ENCODE data around the gene ETV1.
"Not testable (repeated sequence)": the region's sequence is repeated elsewhere in the genome, so short reads cannot be mapped to it uniquely, and the experiment has no call there.

Gene ETV1

GRCh38 chr7:13963925-13964324, 25.5 kb downstream of the ETV1 start:
- H3K27me3 Mint-ChIP-seq = no peaks in the 10 kb centered on the region
- no peak overlapping the region for H3K27ac Mint-ChIP-seq
- no peak for ATAC-seq
- no peaks in the 10 kb centered on the region for H3K4me1 Mint-ChIP-seq
- no peak for DNase-seq
- no peaks in the 10 kb centered on the region for H3K9me3 Mint-ChIP-seq
- no peak overlapping the region for H3K4me3 Mint-ChIP-seq

GRCh38 chr7:13955494-13955893, 34.0 kb downstream of the ETV1 start:
- Mint-ChIP-seq H3K27me3 (no peaks in the 10 kb centered on the region), H3K4me3 (no peak overlapping the region), H3K27ac (no peak overlapping the region), H3K4me1 (no peaks in the 10 kb centered on the region), H3K9me3 (no peaks in the 10 kb centered on the region)
- ATAC-seq (no peak), DNase-seq (no peak)

- ATAC-seq (no peak), DNase-seq (no peak)
- Mint-ChIP-seq H3K4me3 (no peak overlapping the region), H3K27ac (no peak overlapping the region), H3K27me3 (no peaks in the 10 kb centered on the region), H3K9me3 (no peaks in the 10 kb centered on the region), H3K4me1 (no peaks in the 10 kb centered on the region)
These were observed 36.1 kb downstream of the ETV1 start for GRCh38 chr7:13953368-13953767.

- DNase-seq (no peak), ATAC-seq (no peak)
- H3K4me1 Mint-ChIP-seq = no peaks in the 10 kb centered on the region
- H3K27me3 Mint-ChIP-seq = no peaks in the 10 kb centered on the region
- no peak overlapping the region for H3K4me3 Mint-ChIP-seq
- H3K9me3 Mint-ChIP-seq = no peaks in the 10 kb centered on the region
- no peak overlapping the region for H3K27ac Mint-ChIP-seq
These were observed 36.5 kb downstream of the ETV1 start for GRCh38 chr7:13952921-13953320.

- ATAC-seq (no peak), DNase-seq (no peak)
- no peaks in the 10 kb centered on the region for H3K4me1 Mint-ChIP-seq
- H3K9me3 Mint-ChIP-seq = no peaks in the 10 kb centered on the region
- H3K4me3 Mint-ChIP-seq = no peak overlapping the region
- no peak overlapping the region for H3K27ac Mint-ChIP-seq
- no peaks in the 10 kb centered on the region for H3K27me3 Mint-ChIP-seq
These were observed 39.5 kb downstream of the ETV1 start for GRCh38 chr7:13949939-13950338.

- H3K27me3 Mint-ChIP-seq = no peaks in the 10 kb centered on the region
- H3K27ac Mint-ChIP-seq = no peak overlapping the region
- ATAC-seq (no peak), DNase-seq (no peak)
- no peak overlapping the region for H3K4me3 Mint-ChIP-seq
- H3K9me3 Mint-ChIP-seq = no peaks in the 10 kb centered on the region
- no peaks in the 10 kb centered on the region for H3K4me1 Mint-ChIP-seq
These were observed 40.0 kb downstream of the ETV1 start for GRCh38 chr7:13949445-13949844.

- no peaks in the 10 kb centered on the region for H3K4me1 Mint-ChIP-seq
- no peak overlapping the region for H3K4me3 Mint-ChIP-seq
- no peaks in the 10 kb centered on the region for H3K27me3 Mint-ChIP-seq
- H3K9me3 Mint-ChIP-seq = peaks cover 0 to 4% of the 10 kb centered on the region in 2 donors
- DNase-seq = no peak
- H3K27ac Mint-ChIP-seq = no peak overlapping the region
- ATAC-seq = no peak
These were observed 41.3 kb downstream of the ETV1 start for GRCh38 chr7:13948019-13948801.

- no peak for DNase-seq
- Mint-ChIP-seq H3K27ac (no peak overlapping the region), H3K4me3 (no peak overlapping the region), H3K4me1 (no peaks in the 10 kb centered on the region), H3K27me3 (no peaks in the 10 kb centered on the region), H3K9me3 (peaks cover 0 to 8% of the 10 kb centered on the region in 2 donors)
- ATAC-seq = no peak
These were observed 41.9 kb downstream of the ETV1 start for GRCh38 chr7:13947535-13947934.

GRCh38 chr7:13946181-13946580, 43.3 kb downstream of the ETV1 start:
- no peak overlapping the region for H3K4me3 Mint-ChIP-seq

GRCh38 chr7:13945670-13946069, 43.8 kb downstream of the ETV1 start:
- no peak for ATAC-seq

More at GRCh38 chr7:13946181-13946580, 43.3 kb downstream of the ETV1 start:
- no peaks in the 10 kb centered on the region for H3K4me1 Mint-ChIP-seq
- peaks cover 0 to 8% of the 10 kb centered on the region in 2 donors for H3K9me3 Mint-ChIP-seq
- no peak for DNase-seq
- ATAC-seq = no peak
- no peak overlapping the region for H3K27ac Mint-ChIP-seq
- H3K27me3 Mint-ChIP-seq = no peaks in the 10 kb centered on the region

GRCh38 chr7:13933536-13933935, 55.9 kb downstream of the ETV1 start:
- Mint-ChIP-seq H3K27ac (no peak overlapping the region), H3K4me3 (no peak overlapping the region), H3K4me1 (no peaks in the 10 kb centered on the region), H3K27me3 (no peaks in the 10 kb centered on the region), H3K9me3 (no peaks in the 10 kb centered on the region)
- DNase-seq (no peak), ATAC-seq (no peak)

More at GRCh38 chr7:13945670-13946069, 43.8 kb downstream of the ETV1 start:
- Mint-ChIP-seq H3K27ac (no peak overlapping the region), H3K27me3 (no peaks in the 10 kb centered on the region), H3K4me3 (no peak overlapping the region), H3K9me3 (peaks cover 0 to 8% of the 10 kb centered on the region in 2 donors), H3K4me1 (no peaks in the 10 kb centered on the region)
- DNase-seq = no peak

GRCh38 chr7:13933091-13933490, 56.4 kb downstream of the ETV1 start:
- Mint-ChIP-seq H3K9me3 (no peaks in the 10 kb centered on the region), H3K27ac (no peak overlapping the region), H3K4me1 (no peaks in the 10 kb centered on the region), H3K4me3 (no peak overlapping the region), H3K27me3 (no peaks in the 10 kb centered on the region)
- no peak for ATAC-seq
- DNase-seq = no peak

GRCh38 chr7:13932131-13932530, 57.3 kb downstream of the ETV1 start:
- no peak for ATAC-seq
- Mint-ChIP-seq H3K9me3 (no peaks in the 10 kb centered on the region), H3K27me3 (no peaks in the 10 kb centered on the region), H3K4me1 (no peaks in the 10 kb centered on the region), H3K4me3 (no peak overlapping the region), H3K27ac (no peak overlapping the region)
- DNase-seq = no peak

- no peaks in the 10 kb centered on the region for H3K9me3 Mint-ChIP-seq
- no peaks in the 10 kb centered on the region for H3K4me1 Mint-ChIP-seq
- no peak overlapping the region for H3K4me3 Mint-ChIP-seq
- ATAC-seq (no peak), DNase-seq (no peak)
- H3K27me3 Mint-ChIP-seq = no peaks in the 10 kb centered on the region
- no peak overlapping the region for H3K27ac Mint-ChIP-seq
These were observed 68.4 kb downstream of the ETV1 start for GRCh38 chr7:13921062-13921461.

- no peak for DNase-seq
- no peaks in the 10 kb centered on the region for H3K4me1 Mint-ChIP-seq
These were observed 69.3 kb downstream of the ETV1 start for GRCh38 chr7:13920053-13920697.

GRCh38 chr7:13918333-13918732, 71.1 kb downstream of the ETV1 start:
- H3K4me1 Mint-ChIP-seq, H3K4me3 Mint-ChIP-seq, H3K27ac Mint-ChIP-seq, DNase-seq, H3K27me3 Mint-ChIP-seq, ATAC-seq, H3K9me3 Mint-ChIP-seq: not testable (repeated sequence)

More at GRCh38 chr7:13920053-13920697, 69.3 kb downstream of the ETV1 start:
- Mint-ChIP-seq H3K27ac (no peak overlapping the region), H3K27me3 (no peaks in the 10 kb centered on the region), H3K4me3 (no peak overlapping the region), H3K9me3 (no peaks in the 10 kb centered on the region)
- no peak for ATAC-seq
